ENCODE results near the gene DDX11. TPM values are rescaled to one million over a fixed set of nuclear protein-coding genes. Genes with fewer than 3 reads are reported as not detected.

Gene DDX11
- total RNA-seq, 1 donor = 15.9 TPM

- Histone ChIP-seq H3K4me2 (ENCODE audit: insufficient read depth, low read length) (no peak overlapping the region), H3K79me2 (ENCODE audit: insufficient read depth, low read length) (no peaks in the 10 kb centered on the region), H2AFZ (ENCODE audit: low read length) (no peak overlapping the region), H3K4me3 (ENCODE audit: insufficient read depth, low read length) (no peak overlapping the region), H3K9me3 (ENCODE audit: low read depth, low read length) (no peaks in the 10 kb centered on the region), H3K27ac (ENCODE audit: low read depth, low read length) (no peak overlapping the region), H3K4me1 (ENCODE audit: insufficient read depth, low read length) (peaks cover 16% of the 10 kb centered on the region), H4K20me1 (ENCODE audit: insufficient read depth, low read length) (no peaks in the 10 kb centered on the region), H3K27me3 (ENCODE audit: insufficient read depth, low read length) (no peaks in the 10 kb centered on the region), H3K36me3 (ENCODE audit: insufficient read depth, low read length) (no peaks in the 10 kb centered on the region)
- no peak for DNase-seq (ENCODE audit: insufficient read length, low spot score, missing footprints)
- no peak for TF ChIP-seq CTCF (IDR thresholded peaks at IDR 0.05; ENCODE audit: extremely low read depth, low read depth, low read length)
Measured at GRCh38 chr12:31031951-31032335, 41.7 kb upstream of the DDX11 start.

GRCh38 chr12:31033146-31033545, 40.5 kb upstream of the DDX11 start:
- no peaks in the 10 kb centered on the region for H3K9me3 ChIP-seq (ENCODE audit: low read depth, low read length)
- no peak for TF ChIP-seq CTCF (IDR thresholded peaks at IDR 0.05; ENCODE audit: extremely low read depth, low read depth, low read length)
- no peak for DNase-seq (ENCODE audit: insufficient read length, low spot score, missing footprints)

GRCh38 chr12:31033681-31034080, 40.0 kb upstream of the DDX11 start:
- Histone ChIP-seq H2AFZ (ENCODE audit: low read length) (no peak overlapping the region), H3K27me3 (ENCODE audit: insufficient read depth, low read length) (no peaks in the 10 kb centered on the region), H3K79me2 (ENCODE audit: insufficient read depth, low read length) (no peaks in the 10 kb centered on the region), H3K4me1 (ENCODE audit: insufficient read depth, low read length) (peaks cover 16% of the 10 kb centered on the region), H3K36me3 (ENCODE audit: insufficient read depth, low read length) (no peaks in the 10 kb centered on the region), H4K20me1 (ENCODE audit: insufficient read depth, low read length) (no peaks in the 10 kb centered on the region), H3K4me3 (ENCODE audit: insufficient read depth, low read length) (no peak overlapping the region), H3K9me3 (ENCODE audit: low read depth, low read length) (no peaks in the 10 kb centered on the region), H3K4me2 (ENCODE audit: insufficient read depth, low read length) (no peak overlapping the region), H3K27ac (ENCODE audit: low read depth, low read length) (no peak overlapping the region)
- no peak for TF ChIP-seq CTCF (IDR thresholded peaks at IDR 0.05; ENCODE audit: extremely low read depth, low read depth, low read length)
- DNase-seq (ENCODE audit: insufficient read length, low spot score, missing footprints) = no peak

More at GRCh38 chr12:31033146-31033545, 40.5 kb upstream of the DDX11 start:
- Histone ChIP-seq H3K79me2 (ENCODE audit: insufficient read depth, low read length) (no peaks in the 10 kb centered on the region), H3K27me3 (ENCODE audit: insufficient read depth, low read length) (no peaks in the 10 kb centered on the region), H2AFZ (ENCODE audit: low read length) (no peak overlapping the region), H3K27ac (ENCODE audit: low read depth, low read length) (no peak overlapping the region), H3K36me3 (ENCODE audit: insufficient read depth, low read length) (no peaks in the 10 kb centered on the region), H3K4me1 (ENCODE audit: insufficient read depth, low read length) (peaks cover 16% of the 10 kb centered on the region), H4K20me1 (ENCODE audit: insufficient read depth, low read length) (no peaks in the 10 kb centered on the region), H3K4me2 (ENCODE audit: insufficient read depth, low read length) (no peak overlapping the region), H3K4me3 (ENCODE audit: insufficient read depth, low read length) (no peak overlapping the region)

- H3K4me3 ChIP-seq (ENCODE audit: insufficient read depth, low read length) = no peak overlapping the region
- no peaks in the 10 kb centered on the region for H3K9me3 ChIP-seq (ENCODE audit: low read depth, low read length)
- H3K4me2 ChIP-seq (ENCODE audit: insufficient read depth, low read length) = no peak overlapping the region
- no peak for TF ChIP-seq CTCF (IDR thresholded peaks at IDR 0.05; ENCODE audit: extremely low read depth, low read depth, low read length)
- no peak for DNase-seq (ENCODE audit: insufficient read length, low spot score, missing footprints)
- H2AFZ ChIP-seq (ENCODE audit: low read length) = no peak overlapping the region
- no peaks in the 10 kb centered on the region for H3K27me3 ChIP-seq (ENCODE audit: insufficient read depth, low read length)
- H3K79me2 ChIP-seq (ENCODE audit: insufficient read depth, low read length) = no peaks in the 10 kb centered on the region
- no peaks in the 10 kb centered on the region for H3K36me3 ChIP-seq (ENCODE audit: insufficient read depth, low read length)
- H3K4me1 ChIP-seq (ENCODE audit: insufficient read depth, low read length) = peaks cover 16% of the 10 kb centered on the region
- H4K20me1 ChIP-seq (ENCODE audit: insufficient read depth, low read length) = no peaks in the 10 kb centered on the region
- H3K27ac ChIP-seq (ENCODE audit: low read depth, low read length) = no peak overlapping the region
Measured at GRCh38 chr12:31034372-31034771, 39.3 kb upstream of the DDX11 start.
